ENCODE results near the gene ATXN10.
"Not testable (repeated sequence)": the region's sequence is repeated elsewhere in the genome, so short reads cannot be mapped to it uniquely, and the experiment has no call there.

Gene ATXN10

GRCh38 chr22:45777852-45778375, 106.3 kb downstream of the ATXN10 start:
- no peak for TF ChIP-seq ZNF274 (IDR thresholded peaks at IDR 0.05; ENCODE audit: low read depth, low read length)
- H3K4me3 ChIP-seq (ENCODE audit: low read length): no peak overlapping the region

GRCh38 chr22:45781459-45781858, 109.8 kb downstream of the ATXN10 start:
- no peak overlapping the region for H3K4me3 ChIP-seq (ENCODE audit: low read length)
- TF ChIP-seq ZNF274 (IDR thresholded peaks at IDR 0.05; ENCODE audit: low read depth, low read length): no peak

DNA sequence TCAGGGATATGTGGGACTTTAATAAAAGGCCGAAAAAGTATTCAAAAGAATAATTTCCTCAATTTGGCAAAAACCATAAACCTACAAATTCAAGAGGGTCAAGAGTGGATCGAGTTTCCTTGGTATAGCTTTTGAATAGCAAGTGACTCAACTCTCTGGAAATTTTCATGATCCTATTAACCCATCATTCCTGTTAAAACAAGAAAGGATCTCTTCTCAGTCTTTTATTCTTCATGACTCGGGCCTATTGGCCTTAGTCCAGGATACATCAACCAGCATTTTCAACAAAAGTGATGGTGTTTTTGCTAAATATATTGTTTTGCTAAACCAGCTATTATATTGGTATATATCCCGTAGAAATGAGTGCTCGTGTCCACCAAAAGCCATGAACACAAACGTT, 110.3 kb downstream of the ATXN10 start:
- TF ChIP-seq ZNF274 (IDR thresholded peaks at IDR 0.05; ENCODE audit: low read depth, low read length): no peak

DNA sequence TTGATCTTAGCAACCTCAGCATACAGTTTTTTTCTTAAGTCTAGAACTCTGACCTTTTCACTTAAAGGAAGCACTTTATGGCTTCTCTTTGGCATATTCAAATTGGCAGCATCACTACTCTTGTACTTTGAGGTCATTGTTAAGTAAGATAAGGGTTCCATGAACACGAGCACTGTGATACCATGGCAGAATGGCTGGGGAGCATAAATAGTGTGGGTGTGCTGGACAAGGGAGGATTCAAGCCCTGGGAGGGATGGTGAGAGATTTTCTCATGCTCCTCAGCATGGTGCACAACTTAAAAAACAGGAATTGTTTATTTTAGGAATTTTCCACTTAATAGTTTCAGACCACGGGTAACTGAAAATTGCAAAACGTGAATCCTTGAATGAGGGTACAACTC, 111.4 kb downstream of the ATXN10 start:
- H3K4me3 ChIP-seq (ENCODE audit: low read length): no peak overlapping the region
- TF ChIP-seq ZNF274 (IDR thresholded peaks at IDR 0.05; ENCODE audit: low read depth, low read length): no peak

More for the DNA sequence above, 110.3 kb downstream of the ATXN10 start:
- no peak overlapping the region for H3K4me3 ChIP-seq (ENCODE audit: low read length)

DNA sequence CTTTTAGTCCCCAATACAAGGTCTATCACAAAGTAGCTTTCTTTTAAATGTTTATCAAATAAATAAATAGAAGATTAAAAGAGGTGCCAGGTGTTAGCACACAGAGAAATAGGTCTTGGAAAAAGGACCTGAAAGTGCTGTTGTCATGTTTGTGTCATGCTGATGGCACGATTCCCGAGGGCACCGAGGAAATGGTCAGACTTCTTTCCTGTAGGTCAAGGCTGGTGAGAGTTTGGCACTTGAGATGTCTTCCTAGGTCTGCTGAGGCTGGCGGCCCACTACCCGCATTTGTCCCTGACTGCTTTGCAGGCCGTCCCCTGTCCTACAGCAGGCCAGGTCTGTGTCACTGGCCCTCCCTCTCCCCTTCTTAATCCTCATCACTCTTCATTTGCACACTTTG, 112.1 kb downstream of the ATXN10 start:
- H3K4me3 ChIP-seq (ENCODE audit: low read length): no peak overlapping the region
- TF ChIP-seq ZNF274 (IDR thresholded peaks at IDR 0.05; ENCODE audit: low read depth, low read length): no peak

DNA sequence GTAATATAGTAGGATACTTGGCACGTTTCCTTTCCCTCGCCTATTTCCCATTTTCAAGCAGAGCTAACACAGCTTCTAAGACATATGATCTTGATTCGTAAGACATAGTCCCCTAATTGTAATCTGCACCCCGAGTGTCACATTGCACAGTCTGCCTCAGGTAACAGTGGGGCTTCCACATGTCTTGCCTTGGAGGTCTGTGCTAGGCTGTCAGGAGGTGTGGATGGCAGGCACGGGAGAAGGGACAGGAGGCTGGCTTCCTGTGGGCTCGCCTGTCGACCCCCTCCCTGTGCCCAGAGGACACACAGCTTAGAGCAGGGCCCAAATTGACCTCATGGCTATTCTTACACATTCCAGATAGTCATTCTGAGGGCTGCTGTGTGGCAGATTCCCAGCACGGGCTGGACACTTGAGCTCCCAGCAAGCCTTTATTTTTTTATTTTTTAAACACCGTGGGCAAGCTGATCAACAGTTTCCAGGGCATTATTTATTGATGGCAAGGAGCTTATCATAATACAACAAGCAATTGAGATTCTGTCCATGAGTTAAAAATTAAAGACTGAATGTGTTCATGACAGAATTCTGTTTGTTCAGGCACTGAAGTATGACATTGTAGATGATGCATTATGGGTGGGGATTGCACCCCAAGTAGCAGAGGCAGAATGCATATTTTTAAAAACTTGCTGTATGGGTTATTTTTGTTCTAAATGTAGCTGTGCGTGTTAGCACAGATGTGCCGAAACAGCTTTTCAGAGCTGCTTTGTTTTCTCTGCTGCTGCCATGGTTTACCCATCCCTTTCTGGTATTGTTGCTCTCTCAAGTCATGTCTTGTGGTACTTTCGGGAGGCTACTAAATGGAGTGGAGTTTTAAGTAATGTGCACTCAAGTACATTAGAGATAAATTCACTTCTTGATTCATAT, 113.0 kb downstream of the ATXN10 start:
- TF ChIP-seq ZNF274 (IDR thresholded peaks at IDR 0.05; ENCODE audit: low read depth, low read length): no peak
- H3K4me3 ChIP-seq (ENCODE audit: low read length): no peak overlapping the region

DNA sequence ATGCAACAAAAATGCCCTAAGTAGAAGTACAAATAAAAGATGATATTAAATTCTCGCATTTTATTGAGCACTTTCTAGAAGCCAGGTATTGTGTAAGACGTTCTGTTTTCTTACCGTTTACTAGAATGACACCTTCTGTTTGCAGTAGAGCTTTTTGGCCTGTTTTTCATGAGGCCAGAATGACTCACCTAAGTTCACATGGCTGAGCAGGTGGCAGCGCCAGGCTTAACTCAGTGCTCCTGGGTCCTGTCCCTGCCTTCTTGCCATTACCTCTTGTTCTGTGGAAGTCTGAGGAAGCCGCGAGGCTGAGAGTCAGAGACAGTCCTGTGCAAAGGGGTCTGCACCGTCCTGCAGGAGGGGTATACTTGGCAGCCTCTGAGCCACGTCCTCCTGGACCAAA, 113.8 kb downstream of the ATXN10 start:
- no peak overlapping the region for H3K4me3 ChIP-seq (ENCODE audit: low read length)
- no peak for TF ChIP-seq ZNF274 (IDR thresholded peaks at IDR 0.05; ENCODE audit: low read depth, low read length)

- no peak for TF ChIP-seq ZNF274 (IDR thresholded peaks at IDR 0.05; ENCODE audit: low read depth, low read length)
- no peak overlapping the region for H3K4me3 ChIP-seq (ENCODE audit: low read length)
Observed at GRCh38 chr22:45786726-45787125, 115.1 kb downstream of the ATXN10 start.

GRCh38 chr22:45787759-45788158, 116.1 kb downstream of the ATXN10 start:
- TF ChIP-seq ZNF274 (IDR thresholded peaks at IDR 0.05; ENCODE audit: low read depth, low read length): no peak
- no peak overlapping the region for H3K4me3 ChIP-seq (ENCODE audit: low read length)

GRCh38 chr22:45788522-45788921, 116.9 kb downstream of the ATXN10 start:
- H3K4me3 ChIP-seq (ENCODE audit: low read length): no peak overlapping the region
- TF ChIP-seq ZNF274 (IDR thresholded peaks at IDR 0.05; ENCODE audit: low read depth, low read length): no peak

DNA sequence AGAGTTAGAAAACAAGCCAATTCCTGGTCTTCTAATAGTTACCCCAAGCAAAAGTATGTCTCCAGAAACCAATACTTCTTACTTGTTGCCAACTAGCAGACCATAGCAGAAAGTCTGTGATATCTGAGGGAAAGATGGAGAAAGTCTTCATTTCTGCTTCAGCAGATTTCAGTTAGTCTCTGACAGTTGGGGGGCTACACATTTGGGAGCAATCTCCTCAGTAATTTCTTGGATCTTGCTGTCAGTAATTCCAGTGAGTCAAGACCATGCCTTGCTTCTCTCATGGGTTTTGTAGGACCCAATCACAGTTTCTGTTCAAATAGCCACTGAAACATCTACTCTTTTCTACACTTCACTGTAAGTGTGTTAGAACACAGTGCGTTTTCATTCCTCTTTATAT, 118.8 kb downstream of the ATXN10 start:
- no peak overlapping the region for H3K4me3 ChIP-seq (ENCODE audit: low read length)
- no peak for TF ChIP-seq ZNF274 (IDR thresholded peaks at IDR 0.05; ENCODE audit: low read depth, low read length)

GRCh38 chr22:45793161-45793560, 121.5 kb downstream of the ATXN10 start:
- no peak overlapping the region for H3K4me3 ChIP-seq (ENCODE audit: low read length)
- TF ChIP-seq ZNF274 (IDR thresholded peaks at IDR 0.05; ENCODE audit: low read depth, low read length): no peak

DNA sequence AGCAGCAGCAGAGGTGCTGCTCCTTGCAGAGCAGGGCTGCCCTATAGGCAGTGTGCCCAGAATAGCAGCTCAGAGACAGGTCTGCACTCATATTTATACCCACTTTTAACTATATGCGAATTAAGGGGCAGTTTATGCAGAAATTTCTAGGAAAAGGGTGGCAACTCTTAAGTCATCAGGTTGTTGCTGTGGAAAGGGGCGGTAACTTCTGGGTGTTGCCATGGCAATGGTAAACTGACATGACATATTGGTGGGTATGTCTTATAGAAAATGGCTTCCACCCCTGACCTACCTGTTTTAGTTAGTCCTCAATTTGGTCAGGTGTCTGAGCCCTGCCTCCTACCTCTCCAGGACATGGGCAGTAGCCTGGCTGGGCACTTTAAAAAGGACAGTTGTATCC, 122.3 kb downstream of the ATXN10 start:
- H3K4me3 ChIP-seq (ENCODE audit: low read length): no peak overlapping the region
- no peak for TF ChIP-seq ZNF274 (IDR thresholded peaks at IDR 0.05; ENCODE audit: low read depth, low read length)

DNA sequence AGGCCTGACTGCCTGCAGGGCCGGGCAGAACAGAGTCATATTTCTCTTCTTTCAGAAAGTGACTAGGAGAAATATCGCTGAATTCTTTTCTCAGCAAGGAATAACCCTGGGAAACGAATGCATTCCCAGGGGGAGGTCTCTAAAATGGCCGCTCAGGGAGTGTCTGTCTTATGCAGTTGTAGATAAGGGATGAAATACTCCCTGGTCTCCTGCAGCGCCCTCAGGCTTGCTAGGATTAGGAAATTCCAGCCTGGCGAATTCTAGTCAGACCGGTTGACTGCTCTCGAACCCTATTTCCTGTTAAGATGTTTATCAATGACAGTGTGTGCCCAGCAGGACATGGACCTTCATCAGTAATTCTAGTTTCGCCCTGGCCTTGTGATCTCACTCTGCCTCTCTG, 124.4 kb downstream of the ATXN10 start:
- not testable (repeated sequence) for H3K4me3 ChIP-seq (ENCODE audit: low read length)

DNA sequence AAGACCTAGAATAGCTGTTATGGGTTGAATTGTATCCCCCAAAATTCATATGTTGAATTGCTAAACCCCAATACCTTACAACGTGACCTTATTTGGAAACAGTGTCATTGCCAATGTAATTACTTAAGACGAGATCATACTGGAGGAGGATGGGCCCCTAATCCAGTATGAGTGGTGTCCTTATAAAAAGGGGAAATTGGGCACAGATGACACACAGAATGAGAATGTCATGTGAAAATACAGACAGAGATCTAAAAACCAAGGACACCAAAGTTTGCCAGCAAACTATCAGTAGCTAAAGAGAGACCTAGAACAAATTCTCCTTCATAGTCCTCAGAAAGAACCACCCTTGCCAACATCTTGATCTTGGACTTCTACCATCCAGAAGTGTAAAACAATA, 127.7 kb downstream of the ATXN10 start:
- H3K4me3 ChIP-seq (ENCODE audit: low read length): no peak overlapping the region
- TF ChIP-seq ZNF274 (IDR thresholded peaks at IDR 0.05; ENCODE audit: low read depth, low read length): no peak

Data from GM08714 (cell line).